HepG2 (cell line): Measurements from ENCODE around the gene UBE2O. TPM values are rescaled to one million over a fixed set of nuclear protein-coding genes. Genes with fewer than 3 reads are reported as not detected.
A peak's percentile ranks its signal among the peaks of the same experiment; 100 is the strongest.

ENCODE experiments used
- DPF2 ChIP-seq: sonication (generic); formaldehyde crosslinking; IDR thresholded peaks from 2 replicates; pipeline ENCODE4 v1.4.0; 2020; ENCODE audit warnings: mild to moderate bottlenecking, low read depth, missing genetic modification reagents, borderline replicate concordance
- ERF ChIP-seq: IDR thresholded peaks from 2 replicates; pipeline ENCODE4 v1.6.1; 2018; ENCODE audit warnings: missing biosample characterization, missing genetic modification reagents
- GABPB1 ChIP-seq: IDR thresholded peaks from 2 replicates; pipeline ENCODE4 v1.6.1; 2016; ENCODE audit warnings: mild to moderate bottlenecking, missing genetic modification reagents, moderate library complexity, missing compliant biosample characterization
- GPN1 ChIP-seq: sonication (generic); formaldehyde crosslinking; IDR thresholded peaks from 2 replicates; pipeline ENCODE4 v1.5.1; 2020; ENCODE audit warnings: missing genetic modification reagents, borderline replicate concordance
- HMG20A ChIP-seq: IDR thresholded peaks from 2 replicates; pipeline ENCODE4 v1.6.1; 2016; ENCODE audit warnings: borderline replicate concordance
- MAF1 ChIP-seq: sonication (generic); formaldehyde crosslinking; IDR thresholded peaks from 2 replicates; pipeline ENCODE4 v1.5.0; 2020; ENCODE audit warnings: missing genetic modification reagents, borderline replicate concordance
- MBD4 ChIP-seq: IDR thresholded peaks from 2 replicates; pipeline ENCODE4 v1.6.1; 2012; ENCODE audit warnings: low read length, inconsistent platforms, borderline replicate concordance
- MIER2 ChIP-seq: IDR thresholded peaks from 2 replicates; pipeline ENCODE4 v1.6.1; 2016; ENCODE audit warnings: missing biosample characterization, missing genetic modification reagents
- MTA1 ChIP-seq: sonication (generic); formaldehyde crosslinking; IDR thresholded peaks from 2 replicates; pipeline ENCODE4 v1.4.0; 2020; ENCODE audit warnings: missing genetic modification reagents, mild to moderate bottlenecking, borderline replicate concordance
- MXD3 ChIP-seq: IDR thresholded peaks from 2 replicates; pipeline ENCODE4 v1.6.1; 2016; ENCODE audit warnings: mild to moderate bottlenecking, missing biosample characterization, missing genetic modification reagents
- NFIC ChIP-seq: IDR thresholded peaks from 2 replicates; pipeline ENCODE4 v1.6.1; 2012; ENCODE audit warnings: mild to moderate bottlenecking, low read length, inconsistent platforms
- NFYC ChIP-seq: IDR thresholded peaks from 2 replicates; pipeline ENCODE4 v1.6.1; 2016; ENCODE audit warnings: missing genetic modification reagents, missing compliant biosample characterization
- PRDM4 ChIP-seq: sonication (generic); formaldehyde crosslinking; IDR thresholded peaks from 2 replicates; pipeline ENCODE4 v1.9.0; 2021; ENCODE audit warnings: missing genetic modification reagents, borderline replicate concordance
- SIN3B ChIP-seq: fragments of 150-350 bp; IDR thresholded peaks from 2 replicates; pipeline ENCODE4 v1.6.1; 2014; ENCODE audit warnings: low read length
- TEF ChIP-seq: sonication (generic); formaldehyde crosslinking; IDR thresholded peaks from 2 replicates; pipeline ENCODE4 v1.5.0; 2020; ENCODE audit warnings: missing genetic modification reagents
- ZFP1 ChIP-seq: IDR thresholded peaks from 2 replicates; pipeline ENCODE4 v1.6.1; 2016
- ZFP36L1 ChIP-seq: sonication (generic); formaldehyde crosslinking; IDR thresholded peaks from 2 replicates; pipeline ENCODE4 v1.8.0; 2022; ENCODE audit warnings: mild to moderate bottlenecking, missing genetic modification reagents, moderate library complexity
- ZFYVE20 ChIP-seq: sonication (generic); formaldehyde crosslinking; IDR thresholded peaks from 2 replicates; pipeline ENCODE4 v1.8.0; 2023; ENCODE audit warnings: low read depth, mild to moderate bottlenecking, moderate library complexity, missing genetic modification reagents, borderline replicate concordance
- ZNF260 ChIP-seq: sonication (generic); formaldehyde crosslinking; IDR thresholded peaks from 2 replicates; pipeline ENCODE4 v1.4.0; 2020; ENCODE audit warnings: missing genetic modification reagents, low read depth, mild to moderate bottlenecking, borderline replicate concordance
- ZNF414 ChIP-seq: sonication (generic); formaldehyde crosslinking; IDR thresholded peaks from 2 replicates; pipeline ENCODE4 v1.5.0; 2020; ENCODE audit warnings: missing genetic modification reagents
- ZNF484 ChIP-seq: sonication (generic); formaldehyde crosslinking; IDR thresholded peaks from 2 replicates; pipeline ENCODE4 v1.5.1; 2020; ENCODE audit warnings: mild to moderate bottlenecking, low read depth, missing genetic modification reagents, borderline replicate concordance
- ZNF644 ChIP-seq: IDR thresholded peaks from 2 replicates; pipeline ENCODE4 v1.6.1; 2016; ENCODE audit warnings: low read depth
- ZNF652 ChIP-seq: IDR thresholded peaks from 2 replicates; pipeline ENCODE4 v1.6.1; 2016; ENCODE audit warnings: low read depth, borderline replicate concordance
- ZNF766 ChIP-seq: sonication (generic); formaldehyde crosslinking; IDR thresholded peaks from 2 replicates; pipeline ENCODE4 v1.5.0; 2020; ENCODE audit warnings: missing genetic modification reagents, borderline replicate concordance
- ZNF784 ChIP-seq: sonication (generic); formaldehyde crosslinking; IDR thresholded peaks from 2 replicates; pipeline ENCODE4 v1.5.1; 2020; ENCODE audit warnings: missing genetic modification reagents, mild to moderate bottlenecking, borderline replicate concordance
- ZNF850 ChIP-seq: sonication (generic); formaldehyde crosslinking; conservative IDR thresholded peaks from 2 replicates; pipeline ENCODE4 v1.9.0; 2021; ENCODE audit warnings: mild to moderate bottlenecking, missing genetic modification reagents
- ZNF878 ChIP-seq: sonication (generic); formaldehyde crosslinking; IDR thresholded peaks from 2 replicates; pipeline ENCODE4 v1.8.1; 2023; ENCODE audit warnings: mild to moderate bottlenecking, missing genetic modification reagents, moderate library complexity
- polyA plus RNA-seq, 8 experiments: library from polyadenylated mRNA; depleted of rRNA in 3 of 8; stranded (reverse) in 7 of 8; unstranded in 1 of 8; fragments of >200 nt; fragmentation: Illumina TruSeq in 4 of 8; extraction: Trizol in 4 of 8; gene quantifications; 2 replicates each; pipeline versions ENCODE4 v1.2.1 to v1.2.3, GENCODE V29; 2011 to 2016; ENCODE audit warnings: low read depth in 4 of 8, missing spikeins in 1 of 8, mixed read lengths in 1 of 8; ENCODE audit not compliant: insufficient read depth in 1 of 8
- total RNA-seq, 5 experiments: library from RNA; depleted of rRNA; stranded (reverse); fragments of >200 nt; fragmentation: Illumina TruSeq; extraction: Trizol; gene quantifications; 2 replicates each; pipeline ENCODE4 v1.2.3, GENCODE V29; 2016; ENCODE audit warnings: low read depth in 1 of 5

UBE2O gene
- total and polyA plus RNA-seq, 2 of the 13 experiments (the other 11 are each of a cell fraction or from before 2014, with no cell fraction given): 21.5 to 23.5 TPM

GRCh38 chr17:76357597-76358158, 95.3 kb downstream of the UBE2O start (continued):
- TF ChIP-seq NFIC (no peak), ERF (CRISPR knock-in tag) (peak; percentile 36; the same call in 1 of the 2 replicates), PRDM4 (CRISPR knock-in tag) (no peak), ZNF850 (CRISPR knock-in tag) (no peak), NFYC (CRISPR knock-in tag) (no peak), MTA1 (CRISPR knock-in tag) (no peak), HMG20A (CRISPR knock-in tag) (0 out of 2 replicates have a peak, but pooled peaks have one; percentile 23), MBD4 (no peak), GABPB1 (CRISPR knock-in tag) (no peak; the same call in 1 of the 2 replicates), DPF2 (CRISPR knock-in tag) (no peak), ZNF414 (CRISPR knock-in tag) (no peak), ZNF784 (CRISPR knock-in tag) (no peak), ZFP36L1 (CRISPR knock-in tag) (no peak), ZFP1 (CRISPR knock-in tag) (no peak), MAF1 (CRISPR knock-in tag) (no peak), GPN1 (CRISPR knock-in tag) (no peak), MIER2 (CRISPR knock-in tag) (no peak; the same call in 1 of the 2 replicates), ZNF766 (CRISPR knock-in tag) (no peak), SIN3B (no peak), ZNF878 (CRISPR knock-in tag) (no peak), TEF (no peak), ZNF260 (CRISPR knock-in tag) (no peak), ZNF652 (CRISPR knock-in tag) (no peak), ZFYVE20 (CRISPR knock-in tag) (no peak), ZNF484 (no peak), ZNF644 (no peak), MXD3 (CRISPR knock-in tag) (0 out of 2 replicates have a peak, but pooled peaks have one; percentile 51)
